ENCODE results near the gene PIGQ.

The PIGQ gene

GRCh38 chr16:525123-525519, 44.6 kb upstream of the PIGQ start:
- TF ChIP-seq, protein P1, sequence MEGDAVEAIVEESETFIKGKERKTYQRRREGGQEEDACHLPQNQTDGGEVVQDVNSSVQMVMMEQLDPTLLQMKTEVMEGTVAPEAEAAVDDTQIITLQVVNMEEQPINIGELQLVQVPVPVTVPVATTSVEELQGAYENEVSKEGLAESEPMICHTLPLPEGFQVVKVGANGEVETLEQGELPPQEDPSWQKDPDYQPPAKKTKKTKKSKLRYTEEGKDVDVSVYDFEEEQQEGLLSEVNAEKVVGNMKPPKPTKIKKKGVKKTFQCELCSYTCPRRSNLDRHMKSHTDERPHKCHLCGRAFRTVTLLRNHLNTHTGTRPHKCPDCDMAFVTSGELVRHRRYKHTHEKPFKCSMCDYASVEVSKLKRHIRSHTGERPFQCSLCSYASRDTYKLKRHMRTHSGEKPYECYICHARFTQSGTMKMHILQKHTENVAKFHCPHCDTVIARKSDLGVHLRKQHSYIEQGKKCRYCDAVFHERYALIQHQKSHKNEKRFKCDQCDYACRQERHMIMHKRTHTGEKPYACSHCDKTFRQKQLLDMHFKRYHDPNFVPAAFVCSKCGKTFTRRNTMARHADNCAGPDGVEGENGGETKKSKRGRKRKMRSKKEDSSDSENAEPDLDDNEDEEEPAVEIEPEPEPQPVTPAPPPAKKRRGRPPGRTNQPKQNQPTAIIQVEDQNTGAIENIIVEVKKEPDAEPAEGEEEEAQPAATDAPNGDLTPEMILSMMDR (conservative IDR thresholded peaks at IDR 0.05), result no peak
- H3K27ac ChIP-seq, result no peak overlapping the region

- TF ChIP-seq, protein P1 (conservative IDR thresholded peaks at IDR 0.05), result no peak
- H3K27ac ChIP-seq, result peak overlapping the region; percentile 89
Observed at GRCh38 chr16:525520-526180, 44.1 kb upstream of the PIGQ start.

DNA sequence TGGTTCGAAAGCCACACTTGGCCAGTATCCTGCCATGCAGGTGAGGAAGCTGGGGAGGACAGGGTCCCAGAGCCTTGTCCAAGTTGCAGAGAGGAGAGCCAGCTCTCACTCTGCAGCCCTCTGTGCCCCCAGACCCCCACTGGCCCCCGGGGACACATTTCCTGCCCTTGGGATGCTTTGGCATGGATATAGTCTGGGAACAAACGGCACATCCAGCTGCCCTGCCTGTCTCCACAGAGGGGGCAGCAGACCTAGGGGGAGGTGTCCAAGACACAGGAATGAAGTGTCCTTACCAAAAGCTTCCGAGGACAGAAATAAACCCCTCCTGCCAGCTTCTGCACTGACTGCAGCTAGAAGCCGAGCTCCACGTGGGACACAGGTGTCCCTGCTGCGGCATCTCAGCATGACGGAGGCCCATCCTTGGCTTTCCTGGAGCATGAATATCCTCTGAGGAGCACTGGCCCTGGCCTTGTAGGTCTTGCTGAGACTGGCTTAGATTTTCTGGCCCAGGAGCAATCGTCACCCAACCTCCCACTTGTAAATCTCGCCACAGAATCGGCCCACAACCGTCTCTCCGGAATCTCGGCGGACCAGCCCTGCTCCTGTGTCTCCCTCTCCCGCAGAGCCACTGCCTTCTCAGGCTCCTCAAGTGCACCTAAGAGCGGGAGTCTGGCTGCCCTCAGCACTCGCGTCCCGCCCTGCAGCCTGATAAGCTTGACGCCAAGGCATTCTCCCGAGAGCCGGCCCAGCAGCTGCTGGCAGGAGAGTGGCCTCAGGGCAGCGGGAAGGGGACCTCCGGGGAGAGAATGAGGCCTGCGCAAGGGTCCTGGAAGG, 43.4 kb upstream of the PIGQ start:
- peak overlapping the region; percentile 89 for H3K27ac ChIP-seq
- TF ChIP-seq, protein P1 (conservative IDR thresholded peaks at IDR 0.05), result no peak

DNA sequence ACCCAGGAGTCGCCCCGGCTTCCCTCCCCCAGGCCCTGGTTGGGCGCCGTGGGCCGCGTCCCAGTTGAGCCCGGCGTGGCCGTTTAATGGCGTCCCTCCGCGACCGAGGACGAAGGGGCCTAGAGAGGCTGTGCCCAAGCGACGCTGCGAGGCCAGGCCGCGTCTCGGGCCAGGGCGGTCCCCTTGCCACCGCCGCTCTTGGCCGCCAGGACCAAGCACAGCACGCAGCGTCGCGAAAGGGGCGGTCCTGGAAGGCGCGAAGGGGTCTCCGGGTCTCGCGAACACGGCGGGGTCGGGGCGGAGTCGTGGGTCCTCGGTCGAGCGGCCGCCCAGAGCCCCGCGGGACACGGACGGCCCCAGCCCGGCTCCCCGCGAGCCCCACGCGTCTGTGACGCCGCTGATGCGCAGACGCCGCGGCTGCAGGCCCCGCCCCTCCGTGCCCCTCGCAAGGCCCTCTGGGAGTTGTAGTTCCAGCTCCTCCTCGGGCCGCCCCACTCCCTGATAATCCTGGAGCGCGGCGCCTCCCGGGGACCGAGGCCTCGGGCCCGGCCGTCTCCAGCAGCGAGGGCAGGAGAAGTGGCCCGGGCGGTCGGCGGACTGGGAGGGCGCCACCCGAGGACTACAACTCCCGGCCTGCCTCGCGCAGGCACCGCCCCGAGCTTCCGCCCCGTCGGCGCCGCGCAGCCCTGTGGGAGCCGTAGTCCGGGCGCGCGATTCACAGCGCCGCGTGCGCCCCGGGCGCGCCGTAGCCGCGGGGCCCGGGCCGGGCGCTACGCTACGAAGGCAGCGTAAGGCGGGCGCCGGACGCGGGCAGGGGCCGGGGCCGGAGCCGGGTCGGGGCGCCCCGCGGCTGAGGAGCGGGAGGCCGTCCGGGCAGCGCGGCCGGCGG, 42.5 kb upstream of the PIGQ start, which contains the start of gene CAPN15:
TSS of gene CAPN15 (plus strand) at position 698 of the 889 bp plus-strand sequence. CDS start 19,127 bp downstream, outside the sequence.
- TF ChIP-seq, protein P1 (conservative IDR thresholded peaks at IDR 0.05), result no peak
- peak within 1 kb of the TSS; percentile 89 for H3K27ac ChIP-seq

- H3K27ac ChIP-seq, result peak overlapping the region; percentile 89
- TF ChIP-seq, protein P1 (conservative IDR thresholded peaks at IDR 0.05), result no peak
Observed at GRCh38 chr16:528111-529011, 41.4 kb upstream of the PIGQ start.

DNA sequence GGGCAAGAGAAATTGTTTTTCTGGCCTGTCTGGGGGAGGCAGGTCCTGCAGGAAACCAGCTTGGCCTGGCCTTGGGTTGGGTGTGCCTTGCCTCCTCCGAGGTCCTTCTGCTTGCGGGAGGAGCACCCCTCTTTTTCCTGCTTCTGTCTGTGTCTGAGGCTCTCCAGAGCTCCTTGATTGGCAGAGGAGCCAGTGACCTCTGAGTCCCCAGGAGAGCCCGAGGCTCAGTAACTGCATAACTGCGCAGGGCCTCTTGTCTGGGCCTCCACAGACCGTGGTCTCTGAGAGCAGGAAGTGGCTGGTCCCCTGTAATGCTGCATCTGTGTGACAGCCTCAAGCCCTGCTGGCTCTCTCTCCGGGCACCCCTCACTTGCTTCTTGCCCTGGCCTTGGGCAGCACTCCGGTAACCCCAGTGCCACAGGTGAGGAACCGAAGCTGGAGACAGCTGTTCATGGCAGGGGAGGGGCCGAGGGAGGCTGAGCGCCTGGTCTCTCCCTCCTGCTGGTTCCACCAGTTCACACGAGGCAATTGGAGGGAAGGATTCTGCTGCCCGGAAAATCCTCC, 40.7 kb upstream of the PIGQ start:
- TF ChIP-seq, protein P1 (conservative IDR thresholded peaks at IDR 0.05), result no peak
- H3K27ac ChIP-seq, result peak overlapping the region; percentile 89; the same call in 1 of the 2 replicates

All from VCaP (cell line).